GM21515 (cell line): Measurements from ENCODE around the gene SPAG8.
A peak's percentile ranks its signal among the peaks of the same experiment; 100 is the strongest.

Experiments used
- ATAC-seq: cut with Tn5 transposase; IDR thresholded peaks from one replicate; pipeline ENCODE4 v1.9.1; 2021; ENCODE audit not compliant: unreplicated experiment

SPAG8 gene

DNA sequence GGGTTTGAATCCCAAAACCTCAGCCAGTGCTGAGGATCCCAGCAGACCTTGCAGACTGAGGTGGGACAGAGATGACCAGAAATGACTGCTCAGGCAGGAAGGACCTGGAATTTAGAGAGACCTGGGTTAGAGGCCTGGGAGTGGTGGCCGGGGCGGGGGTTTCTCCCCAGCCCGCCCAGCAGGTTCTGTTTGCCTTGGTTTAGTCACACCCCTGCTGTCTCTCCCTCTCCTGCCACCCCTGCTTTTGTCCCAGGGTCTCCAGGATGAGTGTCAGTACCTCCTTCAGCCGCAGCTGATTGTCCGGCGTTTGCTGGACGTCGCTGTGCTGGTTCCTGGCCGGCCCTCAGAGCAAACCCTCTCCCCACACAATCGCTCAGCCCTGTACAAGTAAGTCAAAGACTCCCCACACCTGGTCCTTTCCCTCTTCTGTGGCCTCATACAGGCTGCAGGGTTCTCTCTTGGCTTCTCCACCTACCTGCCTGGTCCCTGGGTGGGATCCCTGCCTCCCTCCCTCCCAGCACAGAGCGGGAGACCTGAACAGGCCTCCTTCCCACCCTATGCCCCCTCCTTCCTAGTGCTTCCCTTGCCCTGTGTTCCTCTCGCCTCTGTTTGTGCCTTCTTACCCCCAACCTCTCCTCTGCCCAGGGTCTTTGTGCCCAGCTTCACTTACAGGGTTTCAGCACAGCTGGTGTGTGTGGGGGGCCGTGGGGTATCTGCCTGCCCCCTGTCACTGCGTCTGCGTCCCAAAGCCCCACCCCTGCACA, 29.0 kb upstream of the SPAG8 start:
- ATAC-seq: no peak

DNA sequence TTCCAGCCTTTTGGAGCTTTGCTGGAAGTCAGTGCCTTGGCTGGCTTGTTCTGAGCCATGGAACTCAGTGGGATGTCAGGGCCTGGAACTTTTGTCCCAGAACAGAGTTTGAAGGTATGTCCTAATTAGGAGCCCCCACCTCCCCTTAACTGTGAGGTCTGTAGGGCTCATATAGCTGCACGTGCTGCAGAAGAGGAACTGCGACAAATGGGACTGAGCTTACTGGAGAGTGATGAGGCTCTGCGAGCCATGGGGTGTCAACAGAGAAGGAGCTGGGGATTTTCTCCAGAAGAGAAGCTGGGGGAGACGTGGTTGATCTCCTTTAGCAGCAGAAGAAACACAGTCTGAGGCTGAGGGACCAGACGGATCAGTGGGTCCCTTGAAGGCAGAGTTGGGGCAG, 27.9 kb upstream of the SPAG8 start:
- no peak for ATAC-seq

DNA sequence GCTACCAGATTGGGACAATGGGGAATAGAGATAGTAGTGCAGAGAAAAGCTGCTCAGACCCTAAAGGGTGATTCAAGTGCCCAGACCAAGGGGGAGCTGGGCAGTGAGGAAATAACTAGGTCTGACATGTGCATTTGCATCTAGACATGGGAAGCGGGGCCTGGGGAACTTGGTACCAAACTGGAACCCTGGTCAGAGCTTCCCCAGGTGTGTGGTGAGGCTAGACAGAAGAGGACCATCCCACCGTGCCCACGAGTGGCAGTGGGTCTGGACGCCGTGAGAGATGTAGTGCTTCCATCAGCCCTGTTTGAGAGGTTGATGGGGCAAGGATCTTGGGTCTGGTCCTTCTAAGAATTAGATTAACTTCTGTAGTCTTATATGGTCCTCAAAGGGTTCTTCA, 24.5 kb upstream of the SPAG8 start:
- ATAC-seq: no peak

DNA sequence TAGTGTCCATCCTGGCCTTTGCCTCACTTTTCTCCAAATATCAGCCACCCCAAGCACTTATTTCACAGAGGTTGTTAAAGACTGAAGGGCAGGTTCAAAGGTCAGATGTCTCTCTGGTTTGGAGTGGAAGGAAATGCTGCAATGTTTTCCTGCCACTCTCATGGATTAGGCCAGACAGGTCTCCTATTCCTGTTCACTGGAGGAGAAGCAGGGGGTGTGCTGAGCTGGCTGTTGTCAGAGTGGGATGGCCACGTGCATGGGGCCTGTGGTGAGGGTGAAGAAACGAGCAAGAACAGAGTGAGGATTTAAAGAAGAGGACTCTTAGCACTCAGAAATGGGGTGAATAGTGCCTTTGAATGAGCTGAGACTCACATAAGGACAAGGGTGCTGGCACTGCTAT, 23.7 kb upstream of the SPAG8 start:
- ATAC-seq: no peak

DNA sequence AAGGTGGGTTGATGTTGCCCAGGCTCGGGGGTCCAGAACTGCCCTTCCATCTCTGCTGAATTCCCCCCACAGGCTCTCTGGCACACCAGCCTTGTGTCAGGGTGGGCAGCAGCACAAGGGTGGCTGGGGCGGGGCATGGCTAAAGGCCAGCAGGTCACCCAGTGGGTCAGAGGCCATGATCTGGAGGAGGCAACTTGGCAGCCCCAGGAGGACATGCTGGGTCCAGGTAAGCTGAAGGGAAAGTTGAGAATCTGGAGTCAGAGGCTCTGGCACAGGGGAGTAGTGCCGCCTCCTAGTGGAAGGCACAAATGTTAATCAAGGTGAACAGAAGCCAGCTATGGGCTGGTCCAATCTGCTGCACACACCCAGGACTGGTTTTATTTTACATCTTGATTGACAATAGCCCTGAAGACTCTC, 23.2 kb upstream of the SPAG8 start:
- no peak for ATAC-seq

DNA sequence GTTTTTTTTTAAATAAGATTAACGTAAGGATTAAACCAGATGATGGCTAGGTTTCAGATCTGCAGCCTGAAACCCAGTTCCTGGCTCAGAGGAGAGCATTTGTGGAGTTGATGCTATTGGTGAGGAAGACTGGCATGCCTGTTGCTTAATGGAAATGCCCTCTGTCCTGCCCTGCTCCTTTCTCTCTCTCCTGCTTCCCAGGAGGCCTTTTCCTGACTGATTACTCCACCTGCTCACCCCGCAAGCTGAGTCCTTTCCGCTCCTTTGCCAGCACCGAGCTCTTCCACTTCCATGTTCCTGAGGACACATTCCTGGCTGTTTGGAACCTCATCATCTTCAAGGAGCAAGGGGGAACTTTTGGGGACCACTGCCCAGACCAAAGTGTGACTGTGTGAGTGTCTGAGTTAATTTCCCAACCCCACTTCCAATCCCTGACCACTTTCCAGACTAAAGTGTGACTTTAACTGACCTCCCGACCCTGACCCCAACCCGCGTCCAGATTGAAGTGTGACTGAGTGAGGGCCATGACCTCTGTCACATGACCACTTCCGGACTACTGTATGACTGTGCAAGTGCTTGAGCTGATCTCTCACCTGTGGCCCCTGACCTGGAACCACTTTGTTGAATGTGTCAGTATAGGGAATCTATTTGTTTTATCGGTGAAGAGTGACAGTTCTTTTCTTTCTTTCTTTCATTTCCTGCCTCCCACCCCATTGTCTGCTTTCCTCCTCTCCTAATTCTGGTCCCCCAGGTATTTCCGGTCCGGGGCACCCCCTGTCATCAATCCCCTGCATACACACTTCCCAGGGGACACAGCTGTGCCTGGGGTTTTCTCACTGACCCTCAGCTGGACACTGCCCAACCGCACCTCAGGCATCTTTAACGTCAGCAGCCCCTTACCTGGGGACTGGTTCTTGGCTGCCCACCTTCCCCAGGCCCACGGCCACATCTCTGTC, 22.5 kb upstream of the SPAG8 start:
- ATAC-seq: no peak

DNA sequence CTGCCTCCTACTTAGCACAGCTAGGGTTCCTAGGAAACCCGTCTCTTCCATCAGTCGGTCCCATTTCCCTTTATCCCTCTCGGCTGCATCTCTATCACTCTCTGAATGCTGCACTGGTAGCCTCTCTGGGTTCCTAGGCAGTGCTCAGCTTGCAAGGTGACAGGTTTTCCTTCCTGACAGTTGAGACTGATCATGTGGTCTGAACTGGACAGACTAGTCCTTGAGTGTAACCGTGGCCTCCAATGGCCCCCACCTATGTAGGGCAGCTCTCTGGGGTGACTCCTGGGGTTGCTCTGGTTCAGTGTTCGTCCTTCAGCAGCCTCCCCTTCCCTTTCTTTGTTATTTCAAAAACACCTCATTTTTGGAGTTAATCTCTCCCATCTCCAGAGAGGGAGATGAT, 20.8 kb upstream of the SPAG8 start:
- no peak for ATAC-seq

DNA sequence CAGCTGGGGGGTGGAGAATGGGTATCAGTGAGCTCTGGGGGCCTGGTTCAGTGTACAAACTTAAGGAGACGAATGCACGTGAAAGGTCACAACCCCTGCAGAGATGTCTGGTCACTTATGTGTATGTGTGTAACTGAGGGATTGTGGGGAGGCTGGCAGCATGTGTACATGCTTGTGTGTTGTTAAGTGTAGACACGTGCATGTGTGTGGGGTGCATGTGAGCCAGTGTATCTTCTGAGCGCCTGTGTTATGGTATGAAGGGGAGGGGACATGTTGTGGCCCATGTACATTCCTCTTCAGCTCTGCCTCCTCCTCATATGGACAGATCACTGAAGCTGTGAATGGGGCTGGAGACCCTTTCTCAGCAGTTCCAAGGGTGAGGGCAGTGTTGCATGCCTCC, 19.0 kb upstream of the SPAG8 start:
- no peak for ATAC-seq

DNA sequence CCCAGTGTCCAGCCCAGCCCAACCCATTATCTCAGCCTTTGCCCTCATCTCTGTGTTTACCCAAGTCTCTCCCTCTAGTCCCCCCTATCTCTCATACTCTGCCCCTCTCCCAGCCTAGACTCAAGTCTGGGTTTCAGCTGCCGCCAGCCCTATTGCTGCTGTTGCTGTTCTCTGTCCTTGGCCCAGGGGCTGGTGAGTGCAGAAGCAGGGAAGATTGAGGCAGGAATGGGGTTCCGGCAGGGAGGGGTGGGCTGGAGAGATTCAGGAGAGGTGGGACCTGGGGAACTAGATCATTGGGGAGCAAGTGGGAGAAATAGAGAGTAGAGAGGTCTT, 17.7 kb upstream of the SPAG8 start:
- no peak for ATAC-seq

DNA sequence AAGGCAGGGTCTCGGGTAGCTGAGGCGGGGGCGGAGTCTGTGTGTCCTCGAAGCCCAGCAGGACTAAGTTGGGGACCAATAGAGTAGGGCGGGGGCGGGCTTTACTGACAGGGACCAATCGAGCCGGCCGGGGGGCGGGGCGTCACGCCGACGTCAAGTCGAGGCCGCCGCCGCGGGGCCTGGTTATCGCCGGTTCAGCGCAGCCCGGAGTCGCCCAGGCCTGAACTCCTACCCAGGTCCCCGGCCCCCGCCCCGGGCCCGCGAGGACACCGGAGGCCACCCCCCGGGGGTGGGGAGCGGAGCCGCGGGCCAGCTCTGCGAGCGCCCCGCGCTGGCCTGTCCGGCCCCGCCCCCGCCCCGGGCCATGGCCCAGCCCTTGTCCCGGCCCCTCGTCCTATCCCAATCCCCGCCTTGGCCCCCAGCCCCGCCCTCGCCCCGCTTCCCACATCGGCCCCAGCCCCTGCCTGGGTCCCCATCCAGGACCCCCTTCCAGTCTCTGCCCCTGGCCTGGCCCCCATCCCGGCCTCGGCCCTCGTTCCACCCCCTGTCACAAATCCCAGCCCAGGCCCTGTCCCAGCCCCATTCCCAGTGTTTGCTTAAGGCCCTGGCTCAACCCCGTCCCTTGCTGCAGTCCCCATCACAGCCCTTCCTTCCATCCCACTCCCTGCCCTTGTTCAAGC, 17.2 kb upstream of the SPAG8 start, which contains the start of gene TMEM8B:
TMEM8B (plus strand) TSS at position 145 of the 680 bp plus-strand sequence; CDS start at position 365, 220 bp downstream.
- peak; percentile 75 for ATAC-seq

DNA sequence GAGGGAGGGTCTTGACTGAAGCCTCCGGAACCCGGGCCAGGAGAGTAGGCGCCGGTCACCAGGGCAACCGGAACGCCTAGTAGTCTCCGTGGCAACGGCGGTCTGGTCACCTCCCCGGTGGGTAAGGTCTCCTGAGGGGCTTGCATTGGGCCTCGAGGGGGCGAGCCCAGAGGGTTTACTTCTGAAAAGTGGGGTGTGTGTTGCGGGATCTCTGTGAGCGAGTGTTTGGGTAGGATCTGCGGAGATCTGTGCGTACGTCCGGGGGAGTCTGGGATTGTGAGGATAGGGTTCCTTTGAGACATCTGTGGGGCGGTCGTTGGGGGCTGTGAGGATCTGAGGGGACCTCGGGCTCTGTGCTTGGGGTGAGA, 16.6 kb upstream of the SPAG8 start, which contains the start of gene FAM221B:
FAM221B (minus strand) TSS at position 17 of the 368 bp plus-strand sequence. CDS start 2,571 bp downstream, outside the sequence.
- peak; percentile 5 for ATAC-seq

DNA sequence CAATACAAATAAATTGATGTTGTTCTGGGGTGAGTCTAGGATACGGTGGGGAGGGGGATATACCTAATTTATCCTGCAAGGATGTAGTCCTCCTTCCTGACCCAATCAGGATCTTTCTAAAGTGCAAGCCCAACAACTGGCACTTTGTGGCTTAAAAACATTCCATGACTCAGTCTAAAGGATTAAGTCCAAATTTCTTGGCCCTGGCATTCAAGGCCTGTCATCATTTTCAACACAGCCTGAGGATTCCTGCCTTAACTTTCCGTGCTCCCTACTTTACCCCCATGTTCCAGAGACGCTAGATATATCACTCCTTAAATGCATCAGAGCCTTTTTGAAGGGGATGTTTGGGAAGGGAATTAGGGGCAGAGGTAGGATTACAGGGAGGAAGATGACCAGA, 15.4 kb upstream of the SPAG8 start:
- ATAC-seq: no peak

DNA sequence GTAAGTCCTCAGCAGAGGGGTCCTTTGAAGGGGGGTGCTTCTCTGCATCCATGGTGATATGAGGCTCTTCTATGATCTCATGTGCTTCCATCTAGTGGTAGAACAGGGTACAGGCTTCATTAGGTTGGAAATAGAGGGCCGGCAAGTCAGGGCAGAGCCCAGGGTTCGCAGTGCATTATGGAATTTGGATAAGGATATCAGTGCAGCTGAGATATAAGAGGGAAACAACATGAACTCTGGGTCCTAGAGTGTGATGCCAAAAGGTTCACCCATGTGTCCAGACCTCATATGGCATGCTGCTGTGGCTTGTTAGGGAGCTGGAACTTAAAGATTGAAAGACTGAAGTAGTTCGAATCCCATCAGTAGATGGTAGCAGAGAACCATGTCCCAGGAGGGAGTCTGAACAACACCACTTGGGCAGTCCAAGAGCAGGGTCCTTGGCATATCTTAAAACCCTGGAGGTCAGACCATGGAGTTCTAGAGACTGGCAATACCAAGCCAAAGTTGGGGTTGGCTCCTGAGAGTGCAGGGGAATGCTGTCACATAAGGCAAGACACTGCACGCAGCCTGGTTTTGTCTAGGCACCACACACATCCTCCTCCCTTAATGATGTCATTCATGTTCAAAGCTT, 14.1 kb upstream of the SPAG8 start:
- ATAC-seq: no peak

DNA sequence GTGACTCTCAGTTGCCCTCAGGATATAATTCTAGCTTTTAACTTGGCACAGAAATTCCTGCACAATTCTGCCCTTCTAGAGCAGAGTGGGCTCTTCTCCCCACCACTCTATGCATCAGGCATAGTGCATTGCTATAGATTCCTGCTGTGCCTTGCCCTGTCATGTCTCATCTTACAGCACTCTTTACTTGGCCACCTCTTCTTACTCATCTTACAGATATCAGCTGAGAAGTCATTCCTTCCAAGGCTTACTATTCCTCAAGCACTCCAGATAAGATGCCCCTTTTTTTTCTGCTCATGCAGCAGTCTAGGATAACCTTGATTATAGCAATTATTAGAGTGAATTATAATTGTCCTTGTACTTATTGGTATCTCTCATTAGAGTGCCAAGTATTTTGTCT, 10.9 kb upstream of the SPAG8 start:
- ATAC-seq: no peak

DNA sequence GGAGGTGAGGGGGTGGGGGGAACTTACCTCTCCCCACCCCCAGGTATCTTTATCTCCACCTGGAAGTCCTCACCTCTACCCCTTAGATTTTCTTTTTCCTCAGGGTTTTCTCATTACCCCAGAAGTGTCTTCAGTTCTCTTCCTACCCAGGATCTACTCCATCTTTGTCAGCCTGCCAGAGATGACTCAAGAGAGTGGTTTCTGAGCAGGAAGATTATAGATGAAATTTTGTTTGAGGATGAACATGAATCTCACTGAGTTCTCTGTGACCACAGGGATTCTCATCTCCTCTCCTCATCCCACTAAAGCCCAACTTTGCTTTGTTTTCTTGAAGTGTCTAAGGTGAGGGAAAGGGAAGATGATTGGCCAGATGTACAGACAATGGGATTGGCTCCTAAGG, 8.0 kb upstream of the SPAG8 start:
- no peak for ATAC-seq

DNA sequence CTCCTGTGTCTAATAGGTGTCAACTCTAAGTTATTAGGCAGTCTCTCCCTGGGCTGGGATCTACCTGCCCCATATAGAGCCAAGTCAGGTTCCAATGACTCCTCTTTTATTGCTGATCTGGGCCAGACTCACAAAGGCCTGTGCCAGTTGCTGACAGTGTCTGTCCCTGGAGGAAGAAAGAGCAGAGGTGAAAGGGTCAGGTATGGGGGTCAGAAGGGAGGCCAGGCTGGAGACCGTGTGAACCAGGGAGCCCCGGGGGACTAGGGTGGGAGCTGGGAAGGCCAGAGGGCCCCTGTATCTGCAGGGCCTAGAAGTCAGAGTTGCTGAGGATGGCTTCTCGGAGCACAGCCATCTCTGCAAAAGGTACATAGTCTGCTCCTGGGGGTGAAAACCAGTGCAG, 6.3 kb upstream of the SPAG8 start:
- ATAC-seq: no peak

DNA sequence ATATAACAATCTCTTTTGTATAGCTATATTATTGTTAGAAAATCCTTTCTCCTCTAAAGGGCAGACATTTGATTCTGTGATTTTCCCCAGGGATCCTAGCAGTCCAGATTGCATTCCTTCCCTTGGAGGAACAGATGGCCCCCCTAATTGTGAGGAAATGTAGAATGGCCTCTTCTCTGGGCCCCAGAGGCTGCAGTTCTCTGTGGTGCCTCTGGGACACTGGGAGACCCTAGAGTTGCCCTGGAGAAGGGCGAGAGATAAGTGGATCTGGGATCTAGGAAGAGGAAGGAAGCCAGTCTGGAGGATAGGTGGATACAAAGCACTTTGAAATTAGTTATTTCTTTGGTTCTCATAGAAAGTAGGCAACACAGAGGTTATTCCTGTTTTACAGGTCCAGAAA, 4.6 kb upstream of the SPAG8 start:
- ATAC-seq: no peak

DNA sequence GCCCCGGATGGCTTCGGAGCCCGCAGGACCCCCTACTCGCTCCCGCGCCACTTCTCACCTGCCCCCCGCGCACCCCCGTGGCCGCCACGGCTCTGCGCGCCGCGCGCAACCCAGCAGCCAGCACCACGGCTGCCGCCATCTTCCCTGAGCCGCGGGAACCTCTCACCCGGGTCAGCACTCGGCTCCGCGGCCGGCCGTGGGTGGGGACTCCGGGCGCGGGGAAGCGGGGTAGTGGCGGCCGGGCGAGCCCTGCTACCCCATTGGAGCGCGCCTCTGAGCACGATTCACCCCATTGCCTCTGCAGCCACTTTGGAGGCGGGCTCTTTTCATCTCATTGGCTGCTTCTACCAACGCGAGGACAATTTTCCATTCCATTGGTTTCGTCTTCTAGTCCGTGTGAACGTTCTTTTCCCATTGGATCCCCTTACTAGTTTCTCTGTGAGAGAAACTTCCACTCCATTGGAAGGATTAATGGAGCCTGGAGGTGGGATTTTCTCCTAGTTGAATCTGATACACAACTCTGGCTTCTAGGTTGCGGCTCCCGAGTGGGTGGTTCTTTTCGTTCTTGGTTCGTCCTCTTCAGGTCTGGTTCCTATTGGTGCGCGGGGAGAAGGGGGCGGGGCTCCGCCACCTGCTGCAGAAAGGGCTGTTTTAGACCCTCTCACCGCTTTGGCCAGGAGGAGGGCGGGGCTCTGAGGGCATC, 2.9 kb upstream of the SPAG8 start, which contains the start of gene HINT2:
HINT2 (minus strand) TSS at position 202 of the 703 bp plus-strand sequence; CDS start at position 139, 63 bp downstream.
- ATAC-seq: peak; percentile 69

DNA sequence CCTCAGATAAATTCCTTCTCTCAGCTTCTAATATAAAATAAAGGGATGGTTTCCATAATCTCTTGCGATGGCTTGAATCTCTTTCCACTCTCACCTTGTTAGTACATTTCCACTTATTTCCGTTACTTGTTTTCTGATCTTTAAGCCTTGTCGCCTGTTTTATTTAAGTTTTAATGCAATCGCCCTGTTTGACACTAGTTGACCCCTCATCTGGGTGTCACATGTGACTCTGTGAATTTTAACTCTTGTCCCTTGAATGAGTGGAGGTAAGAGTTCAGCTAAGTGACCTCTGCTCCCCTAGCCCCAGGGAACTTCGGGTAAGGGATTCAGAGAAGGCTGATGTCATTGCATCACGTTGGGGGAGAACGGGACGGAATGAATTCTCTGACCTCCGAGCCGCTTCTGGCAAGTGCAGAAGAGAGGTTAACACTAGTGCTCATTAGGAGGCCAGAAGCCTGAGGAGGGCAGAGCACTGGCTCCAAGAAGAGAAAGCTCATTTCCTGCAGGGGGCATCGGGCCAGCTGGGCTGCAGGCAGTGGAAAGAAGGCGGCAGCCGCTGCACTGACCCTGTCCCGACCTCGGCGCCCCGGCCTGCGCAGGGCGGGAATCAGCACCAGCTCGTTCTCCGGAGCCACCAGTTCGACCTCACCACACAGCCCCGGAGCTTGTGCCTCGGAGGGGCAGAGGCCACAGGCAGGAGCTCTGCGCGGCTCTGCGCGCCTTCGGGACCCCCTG, 2.2 kb upstream of the SPAG8 start:
- peak; percentile 26 for ATAC-seq
